ENCODE measurements around the gene SLC49A3.

DNA sequence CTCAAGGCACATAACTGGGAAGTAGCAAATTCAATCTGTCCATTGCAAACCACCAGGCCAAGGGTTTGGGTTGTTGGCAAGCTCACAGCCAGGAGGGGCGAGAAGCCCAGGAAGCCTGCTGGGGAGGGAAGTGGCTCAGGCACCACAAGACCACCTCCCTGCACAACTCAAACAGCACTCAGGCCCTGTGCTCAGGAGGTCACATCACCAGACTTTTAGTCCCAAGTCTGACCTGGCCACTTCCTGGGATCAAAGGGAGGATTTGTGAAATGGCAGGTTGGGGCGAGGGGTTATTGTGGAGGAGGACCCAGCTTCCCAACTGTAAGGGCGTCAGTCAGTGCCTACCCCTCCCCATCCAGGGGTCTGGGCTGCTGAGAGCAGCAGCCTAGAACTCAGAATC lies 17.2 kb downstream of the SLC49A3 start:
- TF ChIP-seq POLR2AphosphoS5 (IDR thresholded peaks at IDR 0.05; ENCODE audit: low read depth, low read length) (no peak), POLR2A (IDR thresholded peaks at IDR 0.05; ENCODE audit: low read depth, low read length) (no peak)
